Measurements from ENCODE around the gene TTC21A.

GRCh38 chr3:39141171-39141995 lies 33.9 kb downstream of the TTC21A start:
- TF ChIP-seq CTCF (IDR thresholded peaks at IDR 0.05): no peak
- TF ChIP-seq POLR2A (IDR thresholded peaks at IDR 0.05): no peak
